ENCODE data around the gene STAT5B.
A peak's percentile ranks its signal among the peaks of the same experiment; 100 is the strongest.

Gene STAT5B

DNA sequence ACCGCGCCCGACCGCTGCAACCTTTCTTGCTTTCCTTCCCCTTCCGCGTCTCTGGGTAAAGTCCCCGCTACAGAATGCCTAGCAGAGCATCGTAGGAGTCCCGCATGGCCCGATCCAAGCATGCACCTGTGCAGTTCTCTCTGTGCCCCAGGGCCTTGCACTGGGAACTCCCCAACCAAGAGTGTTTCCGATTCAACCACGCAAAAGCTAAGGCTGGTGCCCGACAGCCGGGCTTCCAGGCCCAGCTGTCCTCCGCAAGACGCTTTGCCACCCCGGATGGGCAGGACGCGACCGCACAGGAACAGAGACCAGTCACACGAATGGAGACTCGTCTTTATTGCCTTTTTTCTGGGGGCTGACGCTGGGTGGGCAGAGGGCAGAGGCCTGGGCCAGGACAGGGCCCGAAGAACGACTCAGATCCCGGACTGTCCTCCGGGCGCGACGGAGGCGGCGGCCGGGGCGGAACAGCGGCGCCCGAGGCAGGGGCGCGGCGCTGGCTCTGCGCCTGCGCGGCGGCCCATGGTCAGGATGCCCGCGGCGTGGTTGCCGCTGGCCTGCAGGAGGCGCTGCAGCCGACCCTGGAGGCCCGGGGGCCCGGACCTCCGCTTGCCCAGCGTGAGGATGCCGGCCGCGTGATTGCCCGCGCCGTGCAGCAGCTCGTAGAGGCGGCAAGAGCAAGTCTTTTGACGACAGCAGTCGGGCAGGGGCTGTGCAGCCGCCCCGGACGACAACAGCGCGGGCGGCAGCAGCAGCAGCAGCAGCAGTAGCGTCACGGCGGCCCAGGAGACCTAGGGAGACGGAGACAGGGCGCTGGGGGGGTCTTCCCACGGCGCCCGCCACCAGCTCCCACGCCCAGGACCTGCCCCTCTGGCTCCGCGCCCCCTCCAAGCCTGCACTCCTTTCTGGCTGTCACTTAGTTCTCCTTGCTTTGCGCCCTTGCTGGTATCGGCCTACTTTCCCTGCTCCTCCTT, 92.2 kb downstream of the STAT5B start:
- Mint-ChIP-seq H3K4me1 (peaks cover 47% of the 10 kb centered on the region), H3K27ac (peak overlapping the region; percentile 41), H3K36me3 (no peaks in the 10 kb centered on the region), H3K9me3 (no peaks in the 10 kb centered on the region), H3K4me3 (peak overlapping the region; percentile 86)
- ATAC-seq: peak; percentile 80
- DNase-seq (ENCODE audit: low spot score in 2 of 2): peak; percentile 94 to 95

GRCh38 chr17:42182927-42183734, 93.1 kb downstream of the STAT5B start:
- H3K4me1 Mint-ChIP-seq: peaks cover 56% of the 10 kb centered on the region
- ATAC-seq: no peak
- no peaks in the 10 kb centered on the region for H3K9me3 Mint-ChIP-seq
- no peak for DNase-seq (ENCODE audit: low spot score in 2 of 2)
- peak overlapping the region; percentile 86 for H3K4me3 Mint-ChIP-seq
- H3K27ac Mint-ChIP-seq: no peak overlapping the region
- H3K36me3 Mint-ChIP-seq: no peaks in the 10 kb centered on the region

DNA sequence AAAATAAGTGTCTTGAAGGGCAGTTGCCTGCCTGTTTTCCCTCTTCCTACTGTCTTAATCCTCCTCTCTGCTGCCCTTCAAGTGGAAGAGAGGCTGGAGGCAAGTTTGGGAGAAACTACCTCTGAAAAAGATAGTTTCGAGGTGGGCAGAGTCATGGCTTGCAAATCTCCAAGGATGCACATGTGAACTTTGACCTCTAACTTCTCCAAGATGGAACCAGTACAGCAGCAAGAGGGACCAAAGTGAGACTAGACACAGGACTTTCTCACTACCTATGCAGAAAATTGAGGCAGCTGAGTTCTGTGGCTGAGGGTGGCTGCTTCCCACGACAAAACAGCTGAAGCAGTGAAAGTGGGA, 94.4 kb downstream of the STAT5B start:
- H3K27ac Mint-ChIP-seq: no peak overlapping the region
- H3K4me3 Mint-ChIP-seq: peak overlapping the region; percentile 86
- peaks cover 63% of the 10 kb centered on the region for H3K4me1 Mint-ChIP-seq
- H3K9me3 Mint-ChIP-seq: no peaks in the 10 kb centered on the region
- no peak for DNase-seq (ENCODE audit: low spot score in 2 of 2)
- no peaks in the 10 kb centered on the region for H3K36me3 Mint-ChIP-seq
- ATAC-seq: no peak

DNA sequence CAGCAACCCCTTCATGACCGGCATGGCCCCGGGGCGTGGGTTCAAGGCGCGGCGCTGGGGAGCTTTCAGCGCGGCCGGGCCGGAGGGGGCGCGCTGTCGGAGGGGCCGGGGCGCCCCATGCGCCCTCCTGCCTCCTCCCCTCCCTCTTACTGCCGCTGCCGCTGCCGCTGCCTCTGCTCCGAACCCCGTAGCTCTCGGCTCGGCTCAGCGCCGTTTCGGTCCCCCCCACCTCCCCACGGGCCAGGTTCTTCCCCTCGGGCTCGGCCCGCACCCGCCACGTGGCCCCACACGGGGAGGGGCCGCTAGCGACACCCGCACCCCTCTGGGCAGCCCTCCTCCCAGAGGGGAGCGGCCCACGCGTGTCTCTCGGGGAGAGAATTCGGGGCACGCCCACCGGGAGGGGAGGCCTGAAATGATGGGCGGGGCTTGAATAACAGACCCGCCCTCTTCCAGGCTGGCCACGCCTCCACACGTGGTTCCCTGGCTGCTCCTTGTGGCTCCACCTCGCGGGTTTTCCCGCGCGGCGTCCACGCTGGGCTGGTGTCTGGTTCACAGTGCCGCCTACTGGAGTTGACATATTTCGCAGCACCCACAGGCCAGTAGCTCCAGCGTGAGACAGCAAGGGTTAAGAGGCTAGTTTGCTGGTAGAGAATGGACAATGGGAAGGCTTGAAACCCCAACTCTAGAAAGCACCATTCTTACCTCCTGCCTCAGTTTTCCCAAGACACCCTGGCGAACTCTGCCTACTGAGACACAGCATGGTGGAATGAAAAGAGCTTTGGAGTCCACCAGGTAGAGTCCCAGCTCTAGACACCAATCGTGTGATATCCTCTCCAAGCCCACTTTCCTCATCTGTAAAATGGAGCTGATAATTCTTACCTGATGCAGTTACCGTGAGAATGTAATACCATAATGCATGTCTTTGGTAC, 95.0 kb downstream of the STAT5B start, which contains the start of gene KCNH4:
Gene KCNH4, minus strand, starts transcription at position 221 of the 929 bp plus-strand sequence. Its CDS starts 197 bp downstream, at position 24.
- no peaks in the 10 kb centered on the region for H3K36me3 Mint-ChIP-seq
- ATAC-seq (peak; percentile 69), DNase-seq (ENCODE audit: low spot score in 2 of 2) (peak; percentile 79 to 94)
- H3K4me3 Mint-ChIP-seq: peak within 1 kb of the TSS; percentile 86
- no peaks in the 10 kb centered on the region for H3K9me3 Mint-ChIP-seq
- peaks cover 63% of the 10 kb centered on the region for H3K4me1 Mint-ChIP-seq
- no peak within 1 kb of the TSS for H3K27ac Mint-ChIP-seq

DNA sequence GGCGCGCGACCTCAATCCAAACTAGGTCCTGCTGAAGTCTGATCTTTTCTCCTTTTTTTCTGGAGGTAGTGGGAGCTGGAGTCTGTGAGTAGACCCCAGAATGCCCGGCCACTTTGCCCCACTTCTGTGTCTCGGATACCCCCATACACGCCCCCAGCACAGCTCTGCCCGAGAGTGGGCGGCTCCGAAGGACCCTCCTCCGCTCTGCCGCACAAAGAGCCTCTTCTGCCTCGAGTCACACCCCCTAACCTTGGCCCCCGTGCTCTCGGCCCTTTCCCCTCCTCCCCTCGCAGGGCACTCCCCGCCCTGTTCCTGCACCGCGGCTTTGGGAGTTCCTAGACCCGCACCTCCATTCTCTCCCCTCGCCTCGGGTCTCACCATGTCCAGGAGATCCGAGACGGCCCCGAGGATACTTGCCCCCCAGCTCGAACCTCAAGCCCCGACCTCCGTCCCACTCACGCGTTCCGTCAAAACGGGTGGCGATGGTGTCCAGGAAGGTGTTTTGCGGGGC, 95.7 kb downstream of the STAT5B start:
- H3K36me3 Mint-ChIP-seq: no peaks in the 10 kb centered on the region
- peaks cover 63% of the 10 kb centered on the region for H3K4me1 Mint-ChIP-seq
- no peak for DNase-seq (ENCODE audit: low spot score in 2 of 2)
- H3K27ac Mint-ChIP-seq: no peak overlapping the region
- ATAC-seq: no peak
- no peaks in the 10 kb centered on the region for H3K9me3 Mint-ChIP-seq
- H3K4me3 Mint-ChIP-seq: peak overlapping the region; percentile 86

DNA sequence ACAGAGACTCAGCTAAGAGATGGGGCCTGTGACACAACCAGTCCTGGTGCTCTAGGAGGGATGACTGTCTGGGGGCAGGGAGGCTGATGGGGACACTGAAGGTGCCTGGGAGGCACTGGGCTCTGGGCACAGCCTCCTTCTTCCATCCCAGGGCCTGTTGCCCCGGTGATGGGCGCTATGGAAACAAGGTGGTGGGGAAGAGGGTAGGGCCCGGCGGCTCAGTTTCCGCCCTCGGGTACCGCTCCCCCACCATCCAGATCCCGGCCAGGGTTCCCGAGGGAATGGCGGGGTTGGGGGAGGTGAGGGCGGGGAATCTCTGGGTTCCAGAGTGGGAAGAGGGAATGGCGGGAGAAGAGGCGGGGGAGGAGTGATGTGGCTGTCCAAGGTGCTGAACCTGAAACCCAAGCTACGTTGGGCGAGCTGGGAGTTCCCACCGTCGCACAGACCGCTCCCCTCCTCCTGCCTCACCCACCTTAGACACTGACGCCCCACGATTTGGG, 96.2 kb downstream of the STAT5B start:
- DNase-seq (ENCODE audit: low spot score in 2 of 2): no peak
- no peak for ATAC-seq
- Mint-ChIP-seq H3K36me3 (no peaks in the 10 kb centered on the region), H3K9me3 (no peaks in the 10 kb centered on the region), H3K4me1 (peaks cover 61% of the 10 kb centered on the region), H3K27ac (no peak overlapping the region), H3K4me3 (peak overlapping the region; percentile 86)

GRCh38 chr17:42179335-42179734, 96.9 kb downstream of the STAT5B start:
- DNase-seq (ENCODE audit: low spot score in 2 of 2): no peak
- Mint-ChIP-seq H3K4me1 (peaks cover 55% of the 10 kb centered on the region), H3K4me3 (peak overlapping the region; percentile 86)

DNA sequence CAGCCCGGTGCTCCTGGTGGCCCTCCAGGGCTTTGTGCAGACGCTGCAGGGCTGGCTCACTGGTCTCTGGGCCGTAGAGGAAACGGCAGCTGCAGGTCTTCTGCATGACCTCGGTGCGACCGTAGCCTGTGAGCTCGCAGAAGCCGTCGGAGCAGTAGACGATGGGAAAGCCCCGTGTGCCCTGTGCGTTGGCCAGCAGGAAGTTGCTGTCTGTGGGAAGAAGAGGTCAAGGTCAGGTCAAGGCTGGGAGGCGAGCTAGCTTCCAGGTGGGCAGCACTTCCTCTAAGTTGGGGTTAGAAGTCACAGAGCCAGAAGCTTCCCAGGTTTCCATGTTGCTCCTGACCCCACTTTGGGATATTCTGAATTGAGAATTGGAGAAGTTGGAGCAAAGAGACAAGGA, 97.4 kb downstream of the STAT5B start:
- Mint-ChIP-seq H3K27ac (peak overlapping the region; percentile 57), H3K4me1 (peaks cover 53% of the 10 kb centered on the region), H3K4me3 (peak overlapping the region; percentile 86), H3K36me3 (no peaks in the 10 kb centered on the region), H3K9me3 (no peaks in the 10 kb centered on the region)
- DNase-seq (ENCODE audit: low spot score in 2 of 2) (no peak), ATAC-seq (peak; percentile 60)

More at GRCh38 chr17:42179335-42179734, 96.9 kb downstream of the STAT5B start:
- peak; percentile 33 for ATAC-seq
- H3K27ac Mint-ChIP-seq: peak overlapping the region; percentile 57
- no peaks in the 10 kb centered on the region for H3K36me3 Mint-ChIP-seq
- H3K9me3 Mint-ChIP-seq: no peaks in the 10 kb centered on the region

DNA sequence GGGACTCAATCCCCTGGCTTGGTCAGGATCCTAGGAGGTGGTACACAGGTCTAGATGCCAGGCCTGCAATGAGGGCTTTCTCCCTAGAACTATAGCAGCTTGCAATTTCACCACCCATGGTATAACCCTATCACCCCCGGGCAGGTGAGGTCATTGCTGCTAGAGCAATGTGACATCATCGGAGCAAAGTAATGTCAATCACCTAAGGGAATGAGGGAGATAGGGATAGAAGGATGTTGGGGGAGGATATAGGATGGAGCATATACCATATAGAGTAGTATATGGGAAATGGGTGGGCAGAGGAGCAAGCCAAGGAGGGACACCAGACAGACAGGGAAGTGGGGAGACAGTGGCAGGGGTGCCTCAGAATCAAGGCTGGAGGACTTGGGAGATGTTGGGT, 98.5 kb downstream of the STAT5B start:
- ATAC-seq (no peak), DNase-seq (ENCODE audit: low spot score in 2 of 2) (no peak)
- no peak overlapping the region for H3K4me3 Mint-ChIP-seq
- H3K9me3 Mint-ChIP-seq: no peaks in the 10 kb centered on the region
- no peak overlapping the region for H3K27ac Mint-ChIP-seq
- H3K36me3 Mint-ChIP-seq: no peaks in the 10 kb centered on the region
- H3K4me1 Mint-ChIP-seq: peaks cover 42% of the 10 kb centered on the region

GRCh38 chr17:42174126-42174783, 101.9 kb downstream of the STAT5B start:
- peaks cover 19% of the 10 kb centered on the region for H3K4me1 Mint-ChIP-seq
- no peaks in the 10 kb centered on the region for H3K9me3 Mint-ChIP-seq
- DNase-seq (ENCODE audit: low spot score in 2 of 2) (no peak), ATAC-seq (no peak)
- no peak overlapping the region for H3K4me3 Mint-ChIP-seq
- no peaks in the 10 kb centered on the region for H3K36me3 Mint-ChIP-seq
- no peak overlapping the region for H3K27ac Mint-ChIP-seq

DNA sequence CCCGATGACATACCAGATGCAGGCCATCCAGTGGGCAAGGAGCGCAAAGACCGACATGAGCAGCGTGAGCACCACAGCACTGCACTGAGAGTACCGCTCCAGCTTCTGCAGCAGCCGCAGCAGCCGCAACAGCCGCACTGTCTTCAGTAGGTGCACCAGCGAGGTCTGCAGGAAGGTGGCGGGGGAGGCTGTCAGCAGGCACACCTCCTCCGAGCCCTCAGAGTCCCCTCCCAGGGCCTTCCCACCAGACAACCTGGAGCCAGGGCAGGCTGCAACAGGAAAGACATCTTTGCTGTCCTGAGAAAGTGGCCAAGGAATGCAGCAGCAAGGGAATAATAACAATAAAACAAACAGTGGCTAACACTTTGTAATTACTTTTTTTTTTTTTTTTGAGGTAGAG, 104.4 kb downstream of the STAT5B start:
- no peak for DNase-seq (ENCODE audit: low spot score in 2 of 2)
- no peaks in the 10 kb centered on the region for H3K36me3 Mint-ChIP-seq
- H3K4me1 Mint-ChIP-seq: no peaks in the 10 kb centered on the region
- ATAC-seq: no peak
- no peaks in the 10 kb centered on the region for H3K9me3 Mint-ChIP-seq
- no peak overlapping the region for H3K4me3 Mint-ChIP-seq
- no peak overlapping the region for H3K27ac Mint-ChIP-seq

DNA sequence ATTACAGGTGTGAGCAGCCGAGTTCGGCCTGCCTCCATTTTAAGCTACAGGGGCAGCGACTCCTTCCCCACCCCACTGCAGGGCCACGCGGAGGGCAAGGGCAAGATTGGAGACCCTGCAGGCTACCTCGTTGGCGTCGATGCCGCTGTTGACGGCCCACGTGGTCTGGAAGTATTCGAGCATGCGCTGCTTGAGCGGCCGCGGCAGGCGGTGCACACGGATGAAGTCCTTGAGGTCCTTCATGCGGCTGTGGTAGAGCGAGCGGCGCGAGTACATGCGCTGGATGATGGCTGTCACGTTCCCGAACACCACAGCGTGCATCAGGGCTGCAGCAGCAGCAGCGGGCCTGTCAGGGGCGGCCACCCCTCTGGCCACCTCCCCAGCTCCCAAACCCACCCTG, 106.8 kb downstream of the STAT5B start:
- no peaks in the 10 kb centered on the region for H3K36me3 Mint-ChIP-seq
- no peaks in the 10 kb centered on the region for H3K9me3 Mint-ChIP-seq
- H3K4me1 Mint-ChIP-seq: no peaks in the 10 kb centered on the region
- ATAC-seq (no peak), DNase-seq (ENCODE audit: low spot score in 2 of 2) (no peak)
- H3K4me3 Mint-ChIP-seq: no peak overlapping the region
- no peak overlapping the region for H3K27ac Mint-ChIP-seq

DNA sequence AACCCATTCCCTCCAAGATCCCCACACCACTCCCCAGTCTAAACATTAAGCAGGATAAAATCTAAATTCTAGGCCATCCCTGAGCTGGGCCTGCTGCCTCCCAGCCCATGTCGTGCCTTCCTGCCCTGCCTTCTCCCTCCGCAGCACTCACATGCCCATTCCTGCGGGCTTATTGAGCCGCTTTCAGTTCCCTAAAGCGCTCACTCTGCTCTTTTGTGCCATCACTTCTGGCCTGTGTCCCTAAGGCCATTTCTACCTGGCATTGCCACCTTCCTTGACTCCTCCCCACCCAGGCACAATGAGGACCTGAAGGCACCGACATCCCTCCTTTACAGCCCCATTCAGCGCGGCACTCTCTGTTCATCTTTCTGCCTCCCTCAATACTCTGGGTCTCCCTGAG, 108.4 kb downstream of the STAT5B start:
- no peaks in the 10 kb centered on the region for H3K36me3 Mint-ChIP-seq
- H3K27ac Mint-ChIP-seq: peak overlapping the region; percentile 30
- no peak for ATAC-seq
- DNase-seq (ENCODE audit: low spot score in 2 of 2): no peak
- H3K9me3 Mint-ChIP-seq: no peaks in the 10 kb centered on the region
- no peak overlapping the region for H3K4me3 Mint-ChIP-seq
- peaks cover 6% of the 10 kb centered on the region for H3K4me1 Mint-ChIP-seq

- Mint-ChIP-seq H3K4me1 (peaks cover 8% of the 10 kb centered on the region), H3K27ac (no peak overlapping the region), H3K36me3 (no peaks in the 10 kb centered on the region)
Observed at GRCh38 chr17:42166196-42166763, 109.9 kb downstream of the STAT5B start.

More at GRCh38 chr17:42166196-42166763, 109.9 kb downstream of the STAT5B start:
- DNase-seq (ENCODE audit: low spot score in 2 of 2) (no peak), ATAC-seq (no peak)
- no peaks in the 10 kb centered on the region for H3K9me3 Mint-ChIP-seq
- no peak overlapping the region for H3K4me3 Mint-ChIP-seq
